ENCODE measurements around the gene MNT.

DNA sequence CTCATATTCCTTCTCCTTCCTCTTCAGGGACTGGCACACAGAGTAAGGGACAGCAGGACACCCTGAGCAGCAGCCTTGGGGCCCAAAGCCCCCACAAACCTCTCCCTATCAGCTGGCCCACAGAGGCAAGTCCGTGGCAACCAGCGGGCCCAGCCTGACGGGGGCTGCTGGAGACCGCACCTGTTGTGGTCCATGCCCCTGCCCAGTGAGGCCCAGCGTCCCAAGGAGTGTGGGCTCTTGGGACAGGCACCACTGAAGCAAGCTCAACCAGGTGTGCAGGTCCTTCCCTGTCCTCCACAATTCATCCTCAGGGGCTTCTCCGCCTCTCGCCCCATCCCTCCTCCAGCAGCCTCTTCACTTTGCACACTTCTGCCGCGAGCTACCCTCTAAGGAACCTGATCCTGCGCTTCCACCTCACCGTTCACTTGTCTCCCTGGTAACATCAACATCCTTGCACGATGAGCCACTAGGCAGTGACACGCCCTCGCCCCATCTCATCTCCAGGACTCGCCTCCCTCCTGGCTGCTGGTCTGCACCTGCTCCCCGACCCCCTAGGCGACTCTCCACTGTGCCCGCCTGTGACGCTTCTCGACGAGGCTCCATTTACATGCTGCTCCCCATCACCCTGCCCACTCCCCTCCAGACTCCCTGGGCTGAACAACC, 12.7 kb downstream of the MNT start:
- TF ChIP-seq EZH2 (IDR thresholded peaks at IDR 0.05; ENCODE audit: low read depth, unreplicated experiment) (no peak), ZNF462 (CRISPR knock-in tag; IDR thresholded peaks at IDR 0.05) (no peak), POLR2AphosphoS5 (IDR thresholded peaks at IDR 0.05; ENCODE audit: low read depth) (no peak), JUNB (IDR thresholded peaks at IDR 0.05; ENCODE audit: unreplicated experiment) (no peak), REST (IDR thresholded peaks at IDR 0.05; ENCODE audit: unreplicated experiment) (no peak)
- TF ChIP-seq, protein P1, sequence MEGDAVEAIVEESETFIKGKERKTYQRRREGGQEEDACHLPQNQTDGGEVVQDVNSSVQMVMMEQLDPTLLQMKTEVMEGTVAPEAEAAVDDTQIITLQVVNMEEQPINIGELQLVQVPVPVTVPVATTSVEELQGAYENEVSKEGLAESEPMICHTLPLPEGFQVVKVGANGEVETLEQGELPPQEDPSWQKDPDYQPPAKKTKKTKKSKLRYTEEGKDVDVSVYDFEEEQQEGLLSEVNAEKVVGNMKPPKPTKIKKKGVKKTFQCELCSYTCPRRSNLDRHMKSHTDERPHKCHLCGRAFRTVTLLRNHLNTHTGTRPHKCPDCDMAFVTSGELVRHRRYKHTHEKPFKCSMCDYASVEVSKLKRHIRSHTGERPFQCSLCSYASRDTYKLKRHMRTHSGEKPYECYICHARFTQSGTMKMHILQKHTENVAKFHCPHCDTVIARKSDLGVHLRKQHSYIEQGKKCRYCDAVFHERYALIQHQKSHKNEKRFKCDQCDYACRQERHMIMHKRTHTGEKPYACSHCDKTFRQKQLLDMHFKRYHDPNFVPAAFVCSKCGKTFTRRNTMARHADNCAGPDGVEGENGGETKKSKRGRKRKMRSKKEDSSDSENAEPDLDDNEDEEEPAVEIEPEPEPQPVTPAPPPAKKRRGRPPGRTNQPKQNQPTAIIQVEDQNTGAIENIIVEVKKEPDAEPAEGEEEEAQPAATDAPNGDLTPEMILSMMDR (conservative IDR thresholded peaks at IDR 0.05; ENCODE audit: low read depth in 2 of 2) = no peak
